Right lobe of liver (tissue), 6 donors: ENCODE measurements around the gene PGBD5. TPM values are rescaled to one million over a fixed set of nuclear protein-coding genes. Genes with fewer than 3 reads are reported as not detected.

ENCODE experiments used
- ATAC-seq, 4 donors: fragments of 200-7000 bp; cut with Tn5 transposase; one replicate each; pipeline ENCODE4 v1.9.1; 2020; ENCODE audit warnings: mild to moderate bottlenecking in 4 of 4, moderate library complexity in 4 of 4
- DNase-seq, 3 donors: peaks; one replicate each; pipeline ENCODE4 v3.0.0-alpha.2; 2020
- H3K27ac ChIP-seq, 3 donors: fragments of 200-600 bp; one replicate each; pipeline ENCODE4 v1.8.0; 2022
- H3K27me3 ChIP-seq, 2 donors: fragments of 200-600 bp; one replicate each; pipeline ENCODE4 v1.8.0; 2022
- H3K36me3 ChIP-seq, 4 donors: fragments of 200-600 bp; sonication (generic) in 1 of 4; one replicate each; pipeline versions ENCODE4 v1.5.1 to v1.8.0; 2017 to 2022; ENCODE audit warnings: control low read depth in 1 of 4
- H3K4me1 ChIP-seq, 4 donors: fragments of 200-600 bp; sonication (generic) in 1 of 4; one replicate each; pipeline versions ENCODE4 v1.5.1 to v1.8.0; 2017 to 2022; ENCODE audit warnings: control low read depth in 1 of 4
- H3K4me3 ChIP-seq, 3 donors: fragments of 200-600 bp; one replicate each; pipeline ENCODE4 v1.8.0; 2022
- H3K9me3 ChIP-seq, 4 donors: fragments of 200-600 bp; sonication (generic) in 1 of 4; one replicate each; pipeline versions ENCODE4 v1.5.1 to v1.8.0; 2017 to 2022; ENCODE audit warnings: control low read depth in 1 of 4
- POLR2A ChIP-seq: fragments of 450-650 bp; IDR thresholded peaks from one replicate; pipeline ENCODE4 v1.6.1; 2017; ENCODE audit warnings: antibody characterized with exemption, mild to moderate bottlenecking
- WGBS: methylation state at CpG from one replicate; pipeline ENCODE4 v1.1.6; 2018; ENCODE audit warnings: low coverage, low lambda C conversion rate; ENCODE audit not compliant: insufficient coverage; ENCODE audit errors: missing lambda C conversion rate; 5-methylcytosine and 5-hydroxymethylcytosine counted together
- intact Hi-C, 2 donors: fragments of 100-400 bp; cut with DNase I; formaldehyde crosslinking; loops; one replicate each; pipeline versions ENCODE4 v1.11.2 to v1.14.1; 2022
- total RNA-seq, 6 experiments: library from RNA; depleted of rRNA in 2 of 6; stranded (reverse); fragments of >200 nt in 2 of 6; fragmentation: NEBNext Ultra II Directional in 3 of 6; extraction: Animal tissue kit (Norgen Biotek cat#: 25700) in 3 of 6; gene quantifications; one replicate each; pipeline versions ENCODE4 v1.1.0 to v1.2.4, GENCODE V29; 2016 to 2023
- TF ChIP-seq, protein P1 (sequence below), 4 donors: fragments of 200-600 bp in 3 of 4; fragments of 450-650 bp in 1 of 4; IDR thresholded peaks; one replicate each; pipeline versions ENCODE4 v1.5.1 to v1.8.0; 2016 to 2022; ENCODE audit warnings: antibody characterized with exemption in 4 of 4, mild to moderate bottlenecking in 2 of 4
- donor health status: DM: no; HTN: yes; CAD: no.
- donor health status: DM: no; HTN: no; CAD: no.
- donor health status: DM: no; HTN: no; CAD: no.
- donor health status: DM: no; HTN: yes; CAD: no.
- donor health status: DM: no; HTN: yes; CAD: no.

PGBD5 gene
- total RNA-seq, 6 experiments from 2014 or later: 0.80 to 6.4 (median 2.4) TPM

DNA sequence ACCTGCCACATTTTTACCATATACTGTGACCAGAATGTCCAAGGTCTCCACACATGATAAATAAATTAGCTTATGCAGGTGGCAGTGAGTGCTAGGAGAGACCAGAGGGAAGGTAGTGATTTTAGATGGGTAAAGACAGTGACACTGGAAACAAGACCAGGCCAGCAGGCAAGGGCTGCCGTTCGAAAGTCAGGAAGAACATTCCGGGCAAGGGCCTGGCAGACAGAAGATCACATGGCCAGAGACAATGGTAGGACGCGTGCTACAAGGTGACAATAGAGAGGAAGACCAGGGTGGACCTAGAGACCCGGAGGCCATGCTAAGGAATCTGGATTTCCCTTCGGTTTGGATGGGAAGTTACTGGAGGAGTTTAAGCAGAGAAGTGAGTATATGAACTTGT is 9.7 kb downstream of the PGBD5 start:
- WGBS: 83% methylated on average over 7 of the region's 7 CpGs
- Histone ChIP-seq H3K27me3 (no peaks in the 10 kb centered on the region), H3K9me3 (no peaks in the 10 kb centered on the region), H3K4me1 (no peaks in the 10 kb centered on the region), H3K4me3 (no peak overlapping the region), H3K27ac (no peak overlapping the region), H3K36me3 (no peaks in the 10 kb centered on the region)
- intact Hi-C loops: no loop called here
- no peak for DNase-seq
- TF ChIP-seq, protein P1, sequence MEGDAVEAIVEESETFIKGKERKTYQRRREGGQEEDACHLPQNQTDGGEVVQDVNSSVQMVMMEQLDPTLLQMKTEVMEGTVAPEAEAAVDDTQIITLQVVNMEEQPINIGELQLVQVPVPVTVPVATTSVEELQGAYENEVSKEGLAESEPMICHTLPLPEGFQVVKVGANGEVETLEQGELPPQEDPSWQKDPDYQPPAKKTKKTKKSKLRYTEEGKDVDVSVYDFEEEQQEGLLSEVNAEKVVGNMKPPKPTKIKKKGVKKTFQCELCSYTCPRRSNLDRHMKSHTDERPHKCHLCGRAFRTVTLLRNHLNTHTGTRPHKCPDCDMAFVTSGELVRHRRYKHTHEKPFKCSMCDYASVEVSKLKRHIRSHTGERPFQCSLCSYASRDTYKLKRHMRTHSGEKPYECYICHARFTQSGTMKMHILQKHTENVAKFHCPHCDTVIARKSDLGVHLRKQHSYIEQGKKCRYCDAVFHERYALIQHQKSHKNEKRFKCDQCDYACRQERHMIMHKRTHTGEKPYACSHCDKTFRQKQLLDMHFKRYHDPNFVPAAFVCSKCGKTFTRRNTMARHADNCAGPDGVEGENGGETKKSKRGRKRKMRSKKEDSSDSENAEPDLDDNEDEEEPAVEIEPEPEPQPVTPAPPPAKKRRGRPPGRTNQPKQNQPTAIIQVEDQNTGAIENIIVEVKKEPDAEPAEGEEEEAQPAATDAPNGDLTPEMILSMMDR (IDR thresholded peaks at IDR 0.05): no peak
- TF ChIP-seq POLR2A: no peak
- ATAC-seq: no peak

DNA sequence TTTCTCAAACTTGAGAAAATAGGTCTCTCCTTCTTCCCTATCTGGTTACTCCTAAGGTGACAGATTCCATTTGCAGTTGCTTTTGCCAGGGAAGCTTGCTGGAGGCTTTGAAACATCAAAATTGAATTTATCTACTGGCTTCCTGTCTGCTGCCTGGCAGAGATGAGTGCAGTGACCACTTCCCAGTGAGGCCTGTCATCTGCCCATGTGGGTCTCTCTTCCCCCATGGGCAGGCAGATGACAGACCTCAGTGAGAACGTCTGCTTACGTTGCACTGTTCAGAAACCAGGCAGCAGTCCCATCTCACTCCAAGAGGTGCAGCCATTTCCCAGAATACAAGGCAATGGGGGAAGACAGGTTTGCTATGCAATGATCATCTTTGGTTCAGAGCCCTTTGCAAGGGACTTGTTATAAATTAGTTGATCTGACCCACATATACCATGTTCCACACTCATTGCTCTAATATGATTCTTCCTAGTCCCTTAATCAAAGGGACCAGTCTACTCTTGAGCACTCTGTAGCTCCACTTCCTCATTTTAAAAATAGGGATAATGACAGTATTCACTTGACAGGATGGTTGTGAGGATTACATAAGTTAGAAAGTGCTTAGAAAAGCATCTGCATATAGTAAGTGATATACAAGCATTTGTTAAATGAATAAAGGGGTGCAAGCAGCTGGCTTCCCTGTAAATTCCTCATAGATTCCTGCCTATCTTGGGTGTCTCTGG is 10.6 kb downstream of the PGBD5 start:
- intact Hi-C loops: no loop called here
- 67% methylated on average over 1 of the region's 2 CpGs for WGBS
- H3K4me3 ChIP-seq: no peak overlapping the region
- DNase-seq (no peak), ATAC-seq (peak in 3 of 4 donors; percentile 15 to 38 (median 25))
- TF ChIP-seq POLR2A: no peak
- TF ChIP-seq, protein P1 (IDR thresholded peaks at IDR 0.05): no peak
- no peaks in the 10 kb centered on the region for H3K9me3 ChIP-seq
- no peaks in the 10 kb centered on the region for H3K27me3 ChIP-seq
- no peaks in the 10 kb centered on the region for H3K36me3 ChIP-seq
- no peak overlapping the region for H3K27ac ChIP-seq
- H3K4me1 ChIP-seq: no peaks in the 10 kb centered on the region

- H3K27me3 ChIP-seq: no peaks in the 10 kb centered on the region
- 72% methylated on average over 4 of the region's 4 CpGs for WGBS
- TF ChIP-seq, protein P1 (IDR thresholded peaks at IDR 0.05): no peak
- no peak for TF ChIP-seq POLR2A
- no peaks in the 10 kb centered on the region for H3K9me3 ChIP-seq
- no peak overlapping the region for H3K27ac ChIP-seq
- H3K4me3 ChIP-seq: no peak overlapping the region
- intact Hi-C loops: no loop called here
- H3K4me1 ChIP-seq: no peaks in the 10 kb centered on the region
- H3K36me3 ChIP-seq: no peaks in the 10 kb centered on the region
- ATAC-seq (no peak), DNase-seq (no peak)
These were observed 11.4 kb downstream of the PGBD5 start for GRCh38 chr1:230414694-230415093.

- 94% methylated on average over 3 of the region's 4 CpGs for WGBS
- Histone ChIP-seq H3K9me3 (no peaks in the 10 kb centered on the region), H3K4me3 (no peak overlapping the region)
These were observed 12.0 kb downstream of the PGBD5 start for GRCh38 chr1:230414102-230414501.

More at GRCh38 chr1:230414102-230414501, 12.0 kb downstream of the PGBD5 start:
- DNase-seq: no peak
- Histone ChIP-seq H3K4me1 (no peaks in the 10 kb centered on the region), H3K27ac (no peak overlapping the region), H3K36me3 (no peaks in the 10 kb centered on the region), H3K27me3 (no peaks in the 10 kb centered on the region)
- no peak for ATAC-seq
- intact Hi-C loops: no loop called here
- TF ChIP-seq POLR2A: no peak
- TF ChIP-seq, protein P1 (IDR thresholded peaks at IDR 0.05): no peak
